NCI-H2171 treated with DMSO at 0.1 percent for 48 hours (cell line): ENCODE data around the gene TTC24.
A peak's percentile ranks its signal among the peaks of the same experiment; 100 is the strongest.
"Not testable (repeated sequence)": the region's sequence is repeated elsewhere in the genome, so short reads cannot be mapped to it uniquely, and the experiment has no call there.

Experiments
- DNase-seq: peaks from one replicate; lab custom pipeline; 2025; lab: John Stamatoyannopoulos, UW

Gene TTC24

GRCh38 chr1:156587927-156588326, 8.4 kb downstream of the TTC24 start:
- DNase-seq = not testable (repeated sequence)

- DNase-seq = no peak
These were observed 10.0 kb downstream of the TTC24 start for GRCh38 chr1:156589546-156589945.

GRCh38 chr1:156590326-156591180, 11.0 kb downstream of the TTC24 start:
- no peak for DNase-seq

- DNase-seq = no peak
These were observed 11.6 kb downstream of the TTC24 start for GRCh38 chr1:156591181-156591431.

GRCh38 chr1:156591432-156592157, 12.1 kb downstream of the TTC24 start, which contains the start of gene NAXE:
TSS of gene NAXE (plus strand) at chr1:156591776. CDS start at chr1:156591805, 29 bp downstream.
- peak; percentile 76 for DNase-seq

- DNase-seq = no peak
These were observed 12.8 kb downstream of the TTC24 start for GRCh38 chr1:156592158-156592909.

GRCh38 chr1:156592910-156593660, 13.6 kb downstream of the TTC24 start:
- no peak for DNase-seq

GRCh38 chr1:156593661-156593989, 14.1 kb downstream of the TTC24 start:
- DNase-seq = no peak

- no peak for DNase-seq
These were observed 14.7 kb downstream of the TTC24 start for GRCh38 chr1:156594190-156594589.

- no peak for DNase-seq
These were observed 15.5 kb downstream of the TTC24 start for GRCh38 chr1:156595016-156595415.

GRCh38 chr1:156596426-156596825, 16.9 kb downstream of the TTC24 start:
- no peak for DNase-seq

- DNase-seq = no peak
These were observed 18.6 kb downstream of the TTC24 start for GRCh38 chr1:156598125-156598524.

GRCh38 chr1:156598731-156599432, 19.4 kb downstream of the TTC24 start:
- no peak for DNase-seq

GRCh38 chr1:156599811-156600210, 20.3 kb downstream of the TTC24 start:
- peak; percentile 14 for DNase-seq

GRCh38 chr1:156600733-156601121, 21.2 kb downstream of the TTC24 start:
- DNase-seq = no peak

- peak; percentile 92 for DNase-seq
These were observed 21.8 kb downstream of the TTC24 start, which contains the start of gene GPATCH4 for GRCh38 chr1:156601122-156601830. TSS of gene GPATCH4 (minus strand) at chr1:156601479.

GRCh38 chr1:156601892-156602291, 22.4 kb downstream of the TTC24 start:
- DNase-seq = no peak

GRCh38 chr1:156602557-156602993, 23.1 kb downstream of the TTC24 start:
- peak; percentile 71 for DNase-seq

GRCh38 chr1:156607344-156607743, 27.8 kb downstream of the TTC24 start:
- not testable (repeated sequence) for DNase-seq

- peak; percentile 91 for DNase-seq
These were observed 28.6 kb downstream of the TTC24 start for GRCh38 chr1:156608036-156608674.
